CD4-positive, alpha-beta T cell treated with Interleukin-17A for 1 hour (primary cell): ENCODE results near the gene SLC35A4.
A peak's percentile ranks its signal among the peaks of the same experiment; 100 is the strongest.
"Not testable (repeated sequence)": the region's sequence is repeated elsewhere in the genome, so short reads cannot be mapped to it uniquely, and the experiment has no call there.

Experiments used
- DNase-seq: peaks from one replicate; pipeline ENCODE4 v3.0.0-alpha.2; 2020

Gene SLC35A4

GRCh38 chr5:140558542-140558941, 6.1 kb upstream of the SLC35A4 start:
- no peak for DNase-seq

GRCh38 chr5:140560227-140560626, 4.4 kb upstream of the SLC35A4 start:
- no peak for DNase-seq

- DNase-seq: no peak
Observed at GRCh38 chr5:140561753-140562523, 2.7 kb upstream of the SLC35A4 start.

- DNase-seq: no peak
Observed at GRCh38 chr5:140563596-140563995, 1.0 kb upstream of the SLC35A4 start.

GRCh38 chr5:140565024-140565779, 574 bp downstream of the SLC35A4 start:
- DNase-seq: no peak

- no peak for DNase-seq
Observed at GRCh38 chr5:140565780-140566095, 1.1 kb downstream of the SLC35A4 start.

- DNase-seq: no peak
Observed at GRCh38 chr5:140566665-140567064, 2.0 kb downstream of the SLC35A4 start.

GRCh38 chr5:140567136-140567818, 2.6 kb downstream of the SLC35A4 start:
- DNase-seq: no peak

- no peak for DNase-seq
Observed at GRCh38 chr5:140567871-140568270, 3.2 kb downstream of the SLC35A4 start.

- DNase-seq: no peak
Observed at GRCh38 chr5:140568443-140569063, 3.9 kb downstream of the SLC35A4 start.

- DNase-seq: peak; percentile 49
Observed at GRCh38 chr5:140569197-140569596, 4.6 kb downstream of the SLC35A4 start.

- no peak for DNase-seq
Observed at GRCh38 chr5:140570058-140570457, 5.4 kb downstream of the SLC35A4 start.

GRCh38 chr5:140570488-140570887, 5.9 kb downstream of the SLC35A4 start:
- DNase-seq: no peak

GRCh38 chr5:140571105-140571504, 6.5 kb downstream of the SLC35A4 start:
- DNase-seq: no peak

GRCh38 chr5:140573683-140574082, 9.1 kb downstream of the SLC35A4 start:
- no peak for DNase-seq

GRCh38 chr5:140574165-140574564, 9.5 kb downstream of the SLC35A4 start:
- no peak for DNase-seq

- DNase-seq: no peak
Observed at GRCh38 chr5:140575309-140575708, 10.7 kb downstream of the SLC35A4 start.

- no peak for DNase-seq
Observed at GRCh38 chr5:140576776-140577201, 12.2 kb downstream of the SLC35A4 start.

- not testable (repeated sequence) for DNase-seq
Observed at GRCh38 chr5:140579188-140579747, 14.6 kb downstream of the SLC35A4 start.

- DNase-seq: no peak
Observed at GRCh38 chr5:140587495-140587894, 22.9 kb downstream of the SLC35A4 start.

- DNase-seq: no peak
Observed at GRCh38 chr5:140588311-140589070, 23.9 kb downstream of the SLC35A4 start.

- no peak for DNase-seq
Observed at GRCh38 chr5:140590861-140591260, 26.2 kb downstream of the SLC35A4 start.
